GM12875 (cell line): ENCODE measurements around the gene NMUR1.

Experiments used
- H3K4me3 ChIP-seq: one replicate; pipeline ENCODE4 v1.5.1; 2011; ENCODE audit warnings: low read depth, low read length, control low read depth
- TF ChIP-seq, protein P1 (sequence below): IDR thresholded peaks from 2 replicates; pipeline ENCODE4 v1.5.1; 2011; ENCODE audit warnings: low read depth, mild to moderate bottlenecking, control low read depth, inconsistent platforms, low read length, moderate library complexity, borderline replicate concordance; ENCODE audit not compliant: insufficient read depth

The NMUR1 gene

GRCh38 chr2:231548752-231549151 lies 18.5 kb upstream of the NMUR1 start:
- TF ChIP-seq, protein P1, sequence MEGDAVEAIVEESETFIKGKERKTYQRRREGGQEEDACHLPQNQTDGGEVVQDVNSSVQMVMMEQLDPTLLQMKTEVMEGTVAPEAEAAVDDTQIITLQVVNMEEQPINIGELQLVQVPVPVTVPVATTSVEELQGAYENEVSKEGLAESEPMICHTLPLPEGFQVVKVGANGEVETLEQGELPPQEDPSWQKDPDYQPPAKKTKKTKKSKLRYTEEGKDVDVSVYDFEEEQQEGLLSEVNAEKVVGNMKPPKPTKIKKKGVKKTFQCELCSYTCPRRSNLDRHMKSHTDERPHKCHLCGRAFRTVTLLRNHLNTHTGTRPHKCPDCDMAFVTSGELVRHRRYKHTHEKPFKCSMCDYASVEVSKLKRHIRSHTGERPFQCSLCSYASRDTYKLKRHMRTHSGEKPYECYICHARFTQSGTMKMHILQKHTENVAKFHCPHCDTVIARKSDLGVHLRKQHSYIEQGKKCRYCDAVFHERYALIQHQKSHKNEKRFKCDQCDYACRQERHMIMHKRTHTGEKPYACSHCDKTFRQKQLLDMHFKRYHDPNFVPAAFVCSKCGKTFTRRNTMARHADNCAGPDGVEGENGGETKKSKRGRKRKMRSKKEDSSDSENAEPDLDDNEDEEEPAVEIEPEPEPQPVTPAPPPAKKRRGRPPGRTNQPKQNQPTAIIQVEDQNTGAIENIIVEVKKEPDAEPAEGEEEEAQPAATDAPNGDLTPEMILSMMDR: no peak
- no peak overlapping the region for H3K4me3 ChIP-seq

DNA sequence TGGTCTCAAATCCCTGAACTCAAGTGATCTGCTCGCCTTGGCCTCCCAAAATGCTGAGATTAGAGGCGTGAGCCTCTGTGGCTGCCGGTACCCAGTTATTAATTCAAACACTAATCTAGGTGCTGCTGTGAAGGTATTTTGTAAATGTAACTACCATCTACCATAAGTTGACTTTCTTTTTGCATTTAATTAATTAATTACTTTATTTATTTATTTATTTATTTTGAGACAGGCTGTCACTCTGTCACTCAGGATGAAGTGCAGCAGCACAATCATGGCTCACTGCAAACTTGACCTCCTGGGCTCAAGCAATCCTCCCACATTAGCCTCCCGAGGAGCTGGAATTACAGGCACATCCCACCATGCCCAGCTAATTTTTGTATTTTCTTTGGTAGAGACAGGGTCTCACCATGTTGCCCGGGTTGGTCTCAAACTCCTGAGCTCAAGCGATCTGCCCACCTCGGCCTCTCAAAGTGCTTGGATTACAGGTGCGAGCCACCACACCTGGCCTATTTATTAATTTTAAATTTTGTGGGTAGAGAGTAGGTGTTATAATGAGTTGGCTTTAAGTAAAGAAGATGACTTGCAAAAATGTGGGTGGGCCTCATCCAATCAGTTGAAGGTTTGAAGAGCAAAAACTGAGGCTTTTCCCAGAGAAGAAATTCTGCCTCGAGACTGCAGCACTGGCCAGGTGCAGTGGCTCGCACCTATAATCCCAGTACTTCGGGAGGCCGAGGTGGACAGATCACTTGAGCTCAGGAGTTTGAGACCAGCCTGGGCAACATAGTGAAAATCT lies 17.3 kb upstream of the NMUR1 start:
- no peak overlapping the region for H3K4me3 ChIP-seq
- TF ChIP-seq, protein P1: no peak

- TF ChIP-seq, protein P1: no peak
- H3K4me3 ChIP-seq: no peak overlapping the region
Observed at GRCh38 chr2:231546014-231546715, 15.9 kb upstream of the NMUR1 start.

GRCh38 chr2:231545105-231545902 lies 15.1 kb upstream of the NMUR1 start:
- TF ChIP-seq, protein P1: no peak
- H3K4me3 ChIP-seq: no peak overlapping the region

- H3K4me3 ChIP-seq: no peak overlapping the region
- TF ChIP-seq, protein P1: no peak
Observed at GRCh38 chr2:231542136-231542535, 11.9 kb upstream of the NMUR1 start.

DNA sequence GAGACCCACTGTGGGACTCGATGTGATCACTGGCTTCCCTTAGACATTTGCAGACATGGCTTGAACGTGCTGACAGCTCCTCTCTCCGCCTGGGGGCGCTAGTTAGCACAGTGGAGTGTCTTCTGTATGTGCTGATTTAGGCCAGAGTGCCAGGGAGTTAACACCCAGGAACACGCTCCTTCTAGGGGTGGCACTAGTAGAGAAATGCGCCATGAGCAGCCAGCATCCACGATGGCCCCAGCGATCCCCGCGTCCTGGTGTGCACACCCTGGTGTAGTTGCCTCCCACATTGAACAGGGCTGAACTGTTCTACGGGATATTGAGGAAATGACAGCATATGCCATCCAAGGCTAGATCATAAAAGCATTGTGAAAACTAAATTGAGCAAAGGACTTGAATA lies 11.4 kb upstream of the NMUR1 start:
- TF ChIP-seq, protein P1: peak; percentile 47; the same call in 1 of the 2 replicates
- H3K4me3 ChIP-seq: no peak overlapping the region
